ENCODE measurements around the gene PAK6. TPM values are rescaled to one million over a fixed set of nuclear protein-coding genes. Genes with fewer than 3 reads are reported as not detected.
A peak's percentile ranks its signal among the peaks of the same experiment; 100 is the strongest.

PAK6 gene
- total RNA-seq, 2 donors from 2014 or later = 13.8 to 190 TPM

DNA sequence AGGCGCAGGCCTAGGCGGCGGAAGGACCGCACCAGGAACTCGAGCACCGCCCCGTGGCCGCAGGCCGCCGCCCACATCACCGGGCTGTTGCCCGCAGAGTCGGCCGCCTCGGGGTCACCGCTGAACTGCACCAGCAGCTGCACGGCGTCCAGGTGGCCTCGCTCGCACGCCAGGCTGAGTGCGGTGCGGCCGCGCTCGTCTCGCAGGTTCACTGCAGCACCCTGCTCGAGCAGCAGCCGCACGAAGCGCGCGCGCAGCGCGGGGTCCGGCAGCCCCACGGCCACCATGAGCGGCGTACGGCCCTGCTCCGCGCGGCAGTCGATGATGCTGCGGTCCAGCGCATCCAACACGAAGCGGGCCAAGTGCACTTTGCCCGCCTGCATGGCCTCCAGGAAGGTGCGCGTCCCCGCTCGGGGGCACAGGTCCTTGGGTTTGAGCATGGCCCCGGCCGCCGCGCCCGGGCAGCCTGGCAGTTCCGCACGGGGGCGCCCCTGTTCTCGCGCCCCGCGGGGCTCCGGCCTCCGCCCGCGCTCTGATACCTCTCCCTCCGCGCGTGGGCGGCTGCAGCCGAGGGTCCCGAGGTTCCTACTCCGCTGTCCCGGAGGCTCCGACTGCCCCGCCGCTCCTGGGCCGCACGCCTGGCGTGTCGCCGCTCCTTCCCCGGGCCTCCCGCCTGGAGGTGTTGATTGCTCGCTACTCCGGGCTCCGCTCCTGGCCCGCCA is 43.4 kb downstream of the PAK6 start:
- Histone ChIP-seq H3K9me3 (no peaks in the 10 kb centered on the region), H3K4me3 (peak overlapping the region; percentile 19 to 25), H3K4me1 (replicated peaks) (no peaks in the 10 kb centered on the region), H3K36me3 (no peaks in the 10 kb centered on the region), H3K27me3 (replicated peaks; ENCODE audit: insufficient read depth) (peaks cover 12% of the 10 kb centered on the region), H3K27ac (no peak overlapping the region)
- intact Hi-C loops (cut with DNase I) = loop anchor here (10.0 kb wide), 1 partner anchor 82 kb away; no protein-coding TSS in a partner anchor
- under 1% methylated on average over 37 of the region's 92 CpGs for WGBS
- no peak for DNase-seq (ENCODE audit: low spot score)
- no peak for TF ChIP-seq POLR2A (IDR thresholded peaks at IDR 0.05)
- TF ChIP-seq, protein P1, sequence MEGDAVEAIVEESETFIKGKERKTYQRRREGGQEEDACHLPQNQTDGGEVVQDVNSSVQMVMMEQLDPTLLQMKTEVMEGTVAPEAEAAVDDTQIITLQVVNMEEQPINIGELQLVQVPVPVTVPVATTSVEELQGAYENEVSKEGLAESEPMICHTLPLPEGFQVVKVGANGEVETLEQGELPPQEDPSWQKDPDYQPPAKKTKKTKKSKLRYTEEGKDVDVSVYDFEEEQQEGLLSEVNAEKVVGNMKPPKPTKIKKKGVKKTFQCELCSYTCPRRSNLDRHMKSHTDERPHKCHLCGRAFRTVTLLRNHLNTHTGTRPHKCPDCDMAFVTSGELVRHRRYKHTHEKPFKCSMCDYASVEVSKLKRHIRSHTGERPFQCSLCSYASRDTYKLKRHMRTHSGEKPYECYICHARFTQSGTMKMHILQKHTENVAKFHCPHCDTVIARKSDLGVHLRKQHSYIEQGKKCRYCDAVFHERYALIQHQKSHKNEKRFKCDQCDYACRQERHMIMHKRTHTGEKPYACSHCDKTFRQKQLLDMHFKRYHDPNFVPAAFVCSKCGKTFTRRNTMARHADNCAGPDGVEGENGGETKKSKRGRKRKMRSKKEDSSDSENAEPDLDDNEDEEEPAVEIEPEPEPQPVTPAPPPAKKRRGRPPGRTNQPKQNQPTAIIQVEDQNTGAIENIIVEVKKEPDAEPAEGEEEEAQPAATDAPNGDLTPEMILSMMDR (IDR thresholded peaks at IDR 0.05) = peak in 1 of 4 experiments; percentile 31
- no peak for TF ChIP-seq POLR2AphosphoS5 (IDR thresholded peaks at IDR 0.05)

DNA sequence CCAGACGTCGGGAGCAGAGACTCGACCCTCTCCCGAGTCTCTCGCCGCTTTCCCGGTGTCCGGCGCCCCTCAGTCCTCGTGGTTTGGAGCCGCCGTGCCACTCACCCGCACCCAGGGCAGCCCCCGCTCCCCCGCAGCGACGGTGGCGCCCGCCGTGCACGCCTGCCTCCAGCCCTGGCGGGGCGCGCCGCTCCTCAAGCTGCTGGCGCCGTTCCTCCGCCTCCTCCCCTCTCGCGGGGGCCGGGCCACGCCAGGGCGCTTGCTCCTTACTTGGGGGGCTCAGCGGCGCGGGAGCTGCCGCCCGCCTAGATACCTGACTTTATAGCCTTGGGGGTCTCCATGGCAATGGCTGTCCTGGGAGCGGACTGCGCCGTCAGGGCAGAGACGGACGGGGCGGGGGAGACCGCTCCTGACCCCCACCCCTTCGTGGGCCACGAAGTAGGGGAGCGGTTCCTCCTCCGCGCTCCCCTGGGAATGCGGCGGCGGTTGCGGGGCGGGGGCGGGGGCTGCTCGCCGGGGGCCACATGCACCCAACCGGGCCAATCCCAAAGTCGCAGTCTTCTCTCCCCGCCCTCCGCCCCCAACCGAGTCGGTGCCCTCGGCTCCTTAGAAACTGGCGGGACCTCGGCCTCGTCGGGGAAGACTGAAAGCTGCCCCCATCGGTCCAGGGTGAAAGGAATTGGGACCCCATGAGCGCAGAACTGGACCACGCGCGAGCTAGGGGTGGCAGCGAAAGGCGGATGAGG is 44.2 kb downstream of the PAK6 start, which contains the start of gene ANKRD63:
Gene ANKRD63, minus strand, starts transcription at position 196 of the 746 bp plus-strand sequence. CDS start 478 bp downstream, outside the sequence.
- H3K4me3 ChIP-seq = peak within 1 kb of the TSS; percentile 19 to 25
- TF ChIP-seq POLR2A (IDR thresholded peaks at IDR 0.05) (no peak), POLR2AphosphoS5 (IDR thresholded peaks at IDR 0.05) (no peak)
- TF ChIP-seq, protein P1 (IDR thresholded peaks at IDR 0.05) = no peak
- H3K36me3 ChIP-seq = no peaks in the 10 kb centered on the region
- no peak for DNase-seq (ENCODE audit: low spot score)
- H3K27me3 ChIP-seq (replicated peaks; ENCODE audit: insufficient read depth) = peaks cover 12% of the 10 kb centered on the region
- no peaks in the 10 kb centered on the region for H3K4me1 ChIP-seq (replicated peaks)
- intact Hi-C loops (cut with DNase I) = loop anchor here (10.0 kb wide), 1 partner anchor 82 kb away; no protein-coding TSS in a partner anchor
- 2% methylated on average over 61 of the region's 76 CpGs for WGBS
- no peak within 1 kb of the TSS for H3K27ac ChIP-seq
- no peaks in the 10 kb centered on the region for H3K9me3 ChIP-seq

DNA sequence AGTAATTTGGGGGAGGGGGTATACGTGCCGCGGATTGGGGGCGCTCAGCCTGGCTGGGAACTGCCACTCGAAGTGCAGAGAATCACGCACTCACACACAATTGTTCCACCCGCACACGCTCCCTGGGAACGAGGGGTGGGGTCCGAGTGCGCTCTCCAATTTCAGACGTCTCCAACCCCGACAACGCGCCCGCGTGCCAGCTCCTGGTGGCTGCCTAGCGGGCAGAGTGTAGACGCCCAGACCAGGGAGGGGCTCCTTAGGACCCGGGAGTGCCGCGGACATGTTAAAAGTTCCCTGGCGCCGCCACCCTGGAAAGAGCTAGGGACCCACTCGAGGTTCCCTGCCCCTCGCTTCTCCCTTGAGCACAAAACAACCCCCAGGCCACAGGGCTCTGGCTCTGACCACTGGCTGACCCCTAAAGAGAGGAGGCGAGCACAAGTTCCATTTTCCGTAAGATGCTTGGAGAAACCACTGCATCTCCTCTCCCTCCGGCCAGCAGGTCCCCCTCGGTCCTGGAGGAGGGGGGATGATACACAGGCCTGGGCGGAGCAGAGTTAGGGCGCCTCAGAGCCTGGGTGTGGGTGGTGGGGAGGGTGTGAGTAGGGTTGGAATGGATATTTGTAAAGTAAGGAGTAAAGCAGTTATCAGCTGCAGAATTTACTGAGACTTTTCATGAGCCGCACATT is 44.9 kb downstream of the PAK6 start:
- no peak overlapping the region for H3K4me3 ChIP-seq
- no peak for DNase-seq (ENCODE audit: low spot score)
- peaks cover 12% of the 10 kb centered on the region for H3K27me3 ChIP-seq (replicated peaks; ENCODE audit: insufficient read depth)
- no peaks in the 10 kb centered on the region for H3K4me1 ChIP-seq (replicated peaks)
- no peaks in the 10 kb centered on the region for H3K36me3 ChIP-seq
- no peaks in the 10 kb centered on the region for H3K9me3 ChIP-seq
- 32% methylated on average over 33 of the region's 33 CpGs for WGBS
- intact Hi-C loops (cut with DNase I) = loop anchor here (10.0 kb wide), 1 partner anchor 81 kb away; no protein-coding TSS in a partner anchor
- TF ChIP-seq, protein P1 (IDR thresholded peaks at IDR 0.05) = no peak
- TF ChIP-seq POLR2A (IDR thresholded peaks at IDR 0.05) (no peak), POLR2AphosphoS5 (IDR thresholded peaks at IDR 0.05) (no peak)
- H3K27ac ChIP-seq = no peak overlapping the region

DNA sequence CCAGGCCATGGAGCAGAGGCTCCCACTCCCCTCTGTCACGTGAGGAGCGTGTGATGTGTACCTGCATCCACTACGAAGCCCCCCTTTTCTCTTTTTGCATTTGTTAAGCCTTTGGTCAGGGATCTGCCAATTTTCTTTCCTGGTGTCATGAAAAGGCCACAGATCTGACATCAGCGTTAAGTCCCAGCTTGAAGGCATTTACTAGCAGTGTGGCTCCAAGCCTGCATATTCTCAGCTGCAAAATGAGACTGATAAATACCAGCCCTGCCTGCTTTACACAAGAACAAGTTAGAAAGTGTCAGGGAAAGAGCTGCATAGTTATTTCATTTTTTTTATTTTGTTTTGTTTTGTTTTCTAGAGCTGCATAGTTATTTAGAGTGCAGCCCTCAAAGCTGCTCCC is 46.3 kb downstream of the PAK6 start:
- Histone ChIP-seq H3K4me3 (no peak overlapping the region), H3K27ac (no peak overlapping the region), H3K4me1 (replicated peaks) (no peaks in the 10 kb centered on the region), H3K36me3 (no peaks in the 10 kb centered on the region), H3K9me3 (no peaks in the 10 kb centered on the region), H3K27me3 (replicated peaks; ENCODE audit: insufficient read depth) (peaks cover 12% of the 10 kb centered on the region)
- intact Hi-C loops (cut with DNase I) = loop anchor here (10.0 kb wide), 1 partner anchor 80 kb away; no protein-coding TSS in a partner anchor
- TF ChIP-seq POLR2AphosphoS5 (IDR thresholded peaks at IDR 0.05) = no peak
- TF ChIP-seq POLR2A (IDR thresholded peaks at IDR 0.05) = no peak
- no peak for DNase-seq (ENCODE audit: low spot score)
- 49% methylated on average over 4 of the region's 4 CpGs for WGBS

DNA sequence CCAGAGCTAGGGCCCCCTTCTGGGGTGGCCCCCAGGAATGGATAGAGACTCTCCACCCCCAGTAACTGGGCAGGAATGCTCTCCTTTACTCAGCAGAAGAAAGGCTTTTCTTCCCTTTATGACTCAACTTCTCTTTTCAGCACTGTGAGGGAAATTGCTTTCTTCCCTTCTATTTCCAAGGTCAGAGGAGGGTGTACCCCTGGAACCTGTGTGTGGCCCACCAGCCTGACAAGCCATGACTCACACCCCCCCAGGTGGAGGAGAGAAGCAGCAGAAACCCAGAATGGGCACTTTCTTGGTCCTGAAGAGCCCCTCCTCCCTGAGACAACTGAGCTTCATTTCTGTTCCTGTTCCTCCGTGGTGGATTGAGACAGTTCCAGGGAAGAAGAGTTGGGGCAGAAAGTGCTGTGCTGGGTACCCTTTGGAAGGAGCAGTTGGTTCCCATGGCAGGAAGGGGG is 46.7 kb downstream of the PAK6 start:
- no peak overlapping the region for H3K27ac ChIP-seq
- 8% methylated on average over 1 of the region's 1 CpG for WGBS
- intact Hi-C loops (cut with DNase I) = loop anchor here (10.0 kb wide), 1 partner anchor 79 kb away; no protein-coding TSS in a partner anchor
- peaks cover 12% of the 10 kb centered on the region for H3K27me3 ChIP-seq (replicated peaks; ENCODE audit: insufficient read depth)
- DNase-seq (ENCODE audit: low spot score) = no peak
- H3K4me3 ChIP-seq = no peak overlapping the region
- no peaks in the 10 kb centered on the region for H3K9me3 ChIP-seq
- H3K36me3 ChIP-seq = no peaks in the 10 kb centered on the region
- TF ChIP-seq POLR2A (IDR thresholded peaks at IDR 0.05) (no peak), POLR2AphosphoS5 (IDR thresholded peaks at IDR 0.05) (no peak)
- TF ChIP-seq, protein P1 (IDR thresholded peaks at IDR 0.05) = no peak
- H3K4me1 ChIP-seq (replicated peaks) = no peaks in the 10 kb centered on the region

All from prostate gland (tissue), 2 donors.